Stimulated activated CD4-positive, alpha-beta T cell treated with anti-CD3 and anti-CD28 coated beads, TNF-alpha, amount 100 ng/mL, for 24 hours (primary cell): ENCODE results near the gene GPSM1.

Experiments used
- DNase-seq, 3 experiments: peaks; one replicate each; pipeline ENCODE4 v3.0.0-alpha.2; 2020; ENCODE audit warnings: low read depth in 3 of 3

GPSM1 gene

GRCh38 chr9:136304456-136304855 is 22.9 kb upstream of the GPSM1 start:
- DNase-seq: no peak

DNA sequence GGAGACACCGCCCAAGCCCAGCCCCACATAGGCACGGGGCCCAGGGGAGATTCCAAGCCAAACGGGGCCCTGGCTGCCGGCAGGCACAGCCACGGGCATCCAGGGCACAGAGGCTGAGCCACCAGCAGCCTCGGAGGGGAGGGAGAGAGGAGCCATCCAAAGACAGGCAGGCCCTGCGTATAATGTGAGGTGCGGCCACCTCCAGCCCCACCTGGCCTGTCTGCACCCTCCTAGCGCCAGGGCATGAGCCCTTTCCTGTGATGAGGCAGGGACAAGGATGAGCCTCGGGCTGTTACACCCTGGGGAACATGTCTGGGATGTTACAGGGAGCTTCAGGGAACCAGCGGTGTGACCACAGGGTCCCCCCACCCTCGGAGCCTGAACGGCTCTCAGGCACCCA is 22.4 kb upstream of the GPSM1 start:
- DNase-seq: no peak

DNA sequence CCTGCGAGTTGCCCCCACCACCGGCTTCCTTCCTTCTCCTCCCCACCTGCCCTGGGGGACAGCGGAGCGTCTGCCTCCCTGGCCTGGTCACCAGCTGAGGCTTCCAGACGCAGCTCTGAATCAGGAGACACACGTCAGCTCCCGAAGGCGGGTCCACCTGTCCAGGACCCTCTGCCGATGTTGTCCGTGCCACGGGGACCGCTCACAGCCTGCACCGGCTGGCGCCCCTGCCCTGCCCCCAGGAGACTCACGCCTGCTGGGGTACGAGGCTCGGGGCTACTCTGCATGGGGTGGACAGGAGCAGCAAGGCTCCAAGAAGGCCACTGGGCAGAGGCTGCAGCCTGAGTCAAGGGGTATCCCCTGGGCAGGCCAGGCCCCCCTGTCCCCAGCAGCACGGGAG is 21.5 kb upstream of the GPSM1 start:
- no peak for DNase-seq

DNA sequence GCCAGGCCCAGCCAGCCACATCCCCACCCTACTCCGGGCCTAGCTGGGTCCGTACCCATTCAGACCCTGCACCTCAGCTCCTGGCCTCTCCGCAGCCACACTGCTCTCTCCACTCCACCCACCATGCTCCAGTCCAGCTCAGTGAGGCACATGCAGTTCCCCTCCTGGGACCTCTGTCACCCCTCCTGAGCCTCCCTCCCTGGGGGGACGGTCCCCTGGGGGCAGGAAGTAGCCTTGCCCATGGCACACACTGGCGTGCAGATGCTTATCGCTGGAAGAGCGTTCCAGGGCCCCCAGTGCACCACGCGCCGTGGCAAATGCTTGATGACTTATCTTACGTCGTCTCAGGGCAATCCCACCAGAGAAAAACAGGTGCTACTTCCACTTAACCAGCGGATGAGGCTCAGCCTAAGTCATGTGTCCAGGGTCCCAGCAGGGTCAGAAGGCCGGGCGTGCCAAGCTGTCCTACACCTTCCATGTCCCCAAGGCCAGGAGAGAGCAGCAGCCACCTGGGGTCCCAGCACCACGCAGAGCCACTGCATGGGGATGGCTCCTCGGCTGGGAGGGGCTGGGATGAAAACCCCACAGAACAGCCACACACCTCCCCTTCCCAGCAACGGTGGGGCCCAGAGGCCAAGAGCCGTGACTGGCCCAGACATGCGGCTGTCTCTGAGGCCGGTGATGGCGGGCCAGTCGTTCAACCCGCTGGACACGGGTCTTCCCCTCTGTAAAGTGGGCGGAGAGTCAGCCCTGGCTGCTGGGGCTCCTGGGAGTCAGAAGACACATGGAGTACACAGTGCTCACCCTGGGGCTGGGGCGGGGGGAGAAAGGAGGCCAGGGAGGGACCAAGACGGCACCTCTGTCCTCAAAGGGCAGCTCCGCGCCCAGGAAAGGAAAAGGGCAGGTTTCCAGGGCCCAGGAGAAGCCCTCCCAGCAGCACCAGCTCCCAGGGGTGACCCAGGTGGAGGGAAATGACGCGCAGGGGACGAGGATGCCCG is 20.8 kb upstream of the GPSM1 start:
- no peak for DNase-seq

GRCh38 chr9:136307215-136307750 is 20.1 kb upstream of the GPSM1 start:
- no peak for DNase-seq

GRCh38 chr9:136308006-136308701 is 19.2 kb upstream of the GPSM1 start:
- no peak for DNase-seq

GRCh38 chr9:136308702-136309053 is 18.7 kb upstream of the GPSM1 start:
- no peak for DNase-seq

DNA sequence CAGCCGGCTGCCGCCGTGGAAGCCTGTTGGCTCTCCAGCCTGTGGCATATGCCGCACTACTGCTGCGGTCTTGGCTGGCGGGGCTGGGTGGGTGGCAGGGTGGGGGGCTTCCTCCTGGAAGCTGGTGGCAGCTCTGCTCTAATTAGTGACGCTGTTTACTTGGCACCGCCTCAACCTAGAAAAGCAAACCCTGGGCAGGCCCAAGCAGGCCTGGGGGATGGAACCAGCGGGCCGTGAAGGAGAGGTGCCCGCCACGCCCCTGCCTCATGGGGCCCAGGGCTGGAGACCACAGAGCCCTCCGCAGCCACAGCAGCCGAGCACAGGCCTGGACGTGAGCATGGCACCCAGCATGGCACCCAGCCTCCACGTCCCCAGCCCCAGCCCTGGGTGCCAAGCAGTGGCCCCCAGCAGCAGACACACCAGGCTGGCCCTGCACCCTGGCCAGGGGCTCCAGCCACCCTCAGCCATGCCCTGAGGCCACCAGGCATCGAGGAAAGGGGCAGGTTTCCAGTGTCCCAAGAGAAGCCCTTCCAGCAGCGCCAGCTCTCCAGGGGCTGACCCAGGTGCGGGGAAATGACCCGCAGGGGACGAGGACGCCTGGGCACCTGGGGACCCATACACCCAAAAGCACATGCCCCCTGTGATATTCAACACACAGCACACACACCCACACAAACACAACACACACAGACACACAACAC is 18.1 kb upstream of the GPSM1 start:
- DNase-seq: no peak

DNA sequence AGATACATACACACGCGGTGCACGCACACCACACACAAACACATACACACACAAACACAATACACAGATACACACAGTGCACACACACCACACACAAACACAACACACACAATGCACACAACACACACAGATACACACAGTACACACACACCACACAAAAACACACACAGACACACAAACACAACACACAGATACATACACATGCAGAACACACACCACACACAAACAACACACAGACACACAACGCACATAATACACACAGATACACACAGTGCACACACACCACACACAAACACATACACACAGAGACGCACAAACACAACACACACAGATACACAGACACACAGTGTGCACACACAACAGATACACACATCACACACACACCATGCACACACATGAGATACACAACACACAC is 17.5 kb upstream of the GPSM1 start:
- DNase-seq: no peak

- no peak for DNase-seq
Measured at GRCh38 chr9:136310273-136311030, 16.9 kb upstream of the GPSM1 start.

DNA sequence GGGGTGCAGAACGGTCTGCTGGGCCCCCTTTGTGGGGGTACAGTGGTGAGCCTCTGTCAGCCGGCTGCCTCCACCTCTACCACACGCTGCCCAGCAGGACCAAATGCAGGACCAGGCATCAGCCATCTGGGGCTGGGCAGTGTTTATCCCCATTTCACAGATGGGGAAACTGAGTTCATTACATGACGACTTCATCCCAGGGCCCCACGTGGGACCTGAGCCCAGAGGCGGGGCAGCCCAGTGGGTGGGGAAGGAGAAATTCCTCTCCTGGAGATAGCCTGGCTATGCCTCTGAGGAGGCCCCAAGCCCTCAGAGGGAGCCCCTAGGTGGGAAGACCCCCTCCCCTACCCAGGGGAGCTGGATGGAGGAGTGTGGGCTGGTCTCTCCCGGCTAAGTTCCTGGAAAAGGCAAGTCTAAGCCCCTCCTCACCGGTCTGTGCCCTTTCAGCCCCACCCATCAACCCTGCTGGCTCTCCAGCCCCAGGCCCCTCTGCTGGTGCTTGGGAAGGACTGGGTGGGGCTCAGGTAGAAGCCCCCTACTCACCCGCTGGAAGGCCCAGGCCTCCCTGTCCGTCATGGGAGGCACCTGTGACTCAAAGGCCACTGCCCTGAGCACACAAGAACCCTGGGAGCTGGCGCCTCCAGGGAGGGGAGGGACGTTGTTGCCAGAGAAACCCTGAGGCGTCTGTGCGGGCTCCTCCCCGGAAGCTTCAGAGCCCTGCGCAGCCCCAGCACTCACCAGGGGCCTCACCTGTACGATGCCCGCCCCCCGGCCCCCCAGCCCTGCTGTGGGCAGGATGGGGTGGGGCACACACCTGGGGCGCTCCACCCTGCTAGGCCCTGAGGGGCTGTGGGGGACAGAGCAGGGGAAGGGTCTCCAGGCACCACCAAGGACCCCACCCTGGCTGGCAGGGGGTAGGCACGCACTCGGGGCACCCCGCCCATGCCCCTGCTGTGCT is 16.0 kb upstream of the GPSM1 start:
- DNase-seq: no peak

GRCh38 chr9:136312009-136312375 is 15.3 kb upstream of the GPSM1 start:
- DNase-seq: no peak

DNA sequence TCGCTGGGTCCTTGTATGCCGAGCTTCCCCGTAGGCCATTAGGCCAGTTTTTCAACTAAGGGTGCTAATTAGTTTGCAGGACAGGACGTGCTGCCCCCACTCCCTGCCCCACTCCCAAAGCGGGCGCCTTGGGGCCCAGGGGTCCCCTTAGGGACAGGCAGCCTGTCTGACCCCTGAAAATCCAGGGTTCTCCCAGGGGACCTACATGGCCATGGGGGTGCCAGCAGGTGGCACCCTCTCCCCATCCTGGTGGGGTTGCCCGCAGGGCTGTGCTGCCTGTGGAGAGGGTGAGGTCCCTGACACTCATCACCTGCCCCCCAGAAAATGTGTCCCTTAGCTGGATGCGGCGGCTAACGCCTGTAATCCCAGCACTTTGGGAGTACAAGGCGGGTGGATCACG is 14.9 kb upstream of the GPSM1 start:
- peak in 1 of 3 experiments; percentile 40 for DNase-seq

GRCh38 chr9:136313111-136314055 is 14.0 kb upstream of the GPSM1 start:
- no peak for DNase-seq

- no peak for DNase-seq
Measured at GRCh38 chr9:136314056-136314416, 13.3 kb upstream of the GPSM1 start.

DNA sequence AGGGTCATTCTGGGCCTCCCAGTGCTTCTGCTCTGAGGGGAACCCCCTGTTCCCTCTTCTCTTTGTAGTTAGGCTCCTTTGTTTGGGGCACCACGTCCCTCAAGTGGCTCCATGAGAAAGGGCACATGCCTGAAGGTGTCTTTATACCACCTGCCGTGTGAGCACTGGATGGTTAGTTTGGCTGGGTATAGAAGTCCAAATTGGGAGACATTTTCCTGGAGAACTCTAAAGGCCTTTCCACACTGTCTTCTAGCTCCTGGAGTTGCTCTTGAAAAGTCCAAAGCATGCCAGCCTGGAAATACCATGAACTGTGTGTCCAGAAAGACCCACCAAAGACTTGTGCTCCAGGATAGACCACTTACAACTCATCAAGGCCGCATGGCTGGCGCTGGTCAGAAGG is 12.4 kb upstream of the GPSM1 start:
- DNase-seq: no peak

DNA sequence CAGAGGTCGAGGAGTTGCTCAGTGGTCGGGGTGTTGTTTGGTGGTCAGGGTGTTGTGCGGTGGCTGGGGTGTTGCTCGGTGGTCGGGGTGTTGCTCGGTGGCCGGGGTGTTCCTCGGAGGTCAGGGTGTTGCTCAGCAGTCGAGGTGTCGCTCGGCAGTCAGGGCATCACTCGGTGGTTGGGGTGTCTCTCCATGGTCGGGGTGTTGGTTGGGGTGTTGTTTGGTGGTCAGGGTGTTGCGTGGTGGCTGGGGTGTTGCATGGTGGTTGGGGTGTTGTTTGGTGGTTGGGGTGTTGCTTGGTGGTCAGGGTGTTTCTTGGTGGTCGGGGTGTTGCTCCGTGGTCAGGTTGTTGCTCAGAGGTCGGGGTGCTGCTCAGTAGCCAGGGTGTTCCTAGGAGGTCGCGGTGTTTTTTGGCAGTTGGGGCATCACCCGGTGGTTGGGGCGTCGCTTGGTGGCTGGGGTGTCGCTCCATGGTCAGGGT is 11.0 kb upstream of the GPSM1 start:
- DNase-seq: no peak

DNA sequence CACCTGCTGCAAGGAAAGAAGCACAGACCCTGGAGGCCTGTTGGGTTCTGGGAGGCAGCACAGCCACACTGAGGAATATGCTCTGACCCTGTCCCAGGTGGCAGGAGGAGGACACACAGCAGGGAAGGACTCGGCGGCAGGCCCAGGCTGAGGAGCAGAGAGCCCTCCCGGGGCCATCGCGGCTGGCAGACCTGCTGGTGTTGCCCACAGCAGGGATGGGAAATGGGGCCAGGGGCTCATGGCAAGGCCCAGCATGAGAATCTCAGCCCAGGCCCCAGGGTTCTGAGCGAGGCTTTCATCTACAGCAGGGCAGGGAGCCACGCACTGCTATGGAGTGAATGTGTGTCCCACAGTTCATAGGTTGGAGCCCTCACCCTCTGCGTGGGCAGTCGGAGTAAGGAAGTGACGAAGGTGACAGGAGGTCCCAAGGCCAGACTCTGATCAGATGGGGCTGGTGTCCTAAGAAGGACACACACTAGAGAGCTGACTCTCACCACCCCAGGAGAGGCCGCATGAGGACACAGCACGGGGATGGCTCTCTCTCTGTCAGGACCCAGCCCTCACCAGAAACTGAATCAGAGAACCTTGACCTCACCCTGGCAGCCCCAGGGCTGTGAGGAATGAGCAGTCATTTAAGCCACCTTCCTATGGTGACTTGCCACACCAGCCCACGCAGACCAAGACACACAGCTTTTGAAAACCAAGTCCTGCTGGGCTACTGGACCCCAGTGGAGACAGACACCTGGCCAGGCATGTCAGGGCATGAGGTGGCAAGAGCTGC is 10.3 kb upstream of the GPSM1 start:
- no peak for DNase-seq
